ENCODE data around the gene RASAL2.
"Not testable (repeated sequence)": the region's sequence is repeated elsewhere in the genome, so short reads cannot be mapped to it uniquely, and the experiment has no call there.

RASAL2 gene

DNA sequence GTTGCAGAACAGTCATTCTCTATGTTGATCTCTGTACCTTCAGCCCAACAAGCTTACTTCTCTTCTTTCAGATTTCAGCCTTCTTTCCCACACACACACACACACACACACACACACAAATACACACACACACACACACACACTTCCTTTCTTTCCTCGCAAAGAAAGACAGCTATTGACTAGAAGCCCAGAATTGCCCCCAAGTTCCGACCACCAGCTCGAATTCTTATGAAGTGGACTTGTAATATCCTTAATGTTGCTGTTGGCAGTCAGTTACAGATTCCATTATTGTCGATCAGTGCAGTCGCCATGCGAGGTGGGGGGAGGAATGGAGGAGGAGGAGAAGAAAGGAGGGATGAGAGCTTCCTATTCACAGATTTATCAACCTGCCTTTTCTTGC is 277.3 kb downstream of the RASAL2 start:
- no peak for DNase-seq (ENCODE audit: low read depth in 1 of 2, low spot score in 1 of 2)

DNA sequence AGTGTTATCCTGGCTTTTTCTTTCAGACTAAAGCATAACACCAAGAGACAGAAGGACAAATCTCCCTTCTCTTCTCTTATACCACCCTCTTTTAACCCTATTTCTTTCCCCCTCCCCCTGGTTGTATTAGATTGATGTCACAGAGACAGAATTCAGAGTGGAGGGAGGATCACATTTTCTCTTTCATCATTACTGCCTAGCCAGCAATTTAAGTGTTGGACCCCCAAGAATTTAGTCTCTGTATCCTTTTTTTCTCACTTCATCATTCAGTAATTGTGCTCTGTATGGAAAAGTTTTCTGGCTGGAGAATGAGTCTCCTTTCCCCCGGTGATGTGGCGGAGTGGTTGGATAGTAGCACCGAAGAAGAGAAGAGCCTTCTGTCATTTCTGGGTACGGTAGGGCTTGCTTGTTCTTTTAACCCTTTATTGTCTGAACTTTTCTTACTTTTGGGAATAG is 278.1 kb downstream of the RASAL2 start:
- DNase-seq (ENCODE audit: low read depth in 1 of 2, low spot score in 1 of 2) = no peak

DNA sequence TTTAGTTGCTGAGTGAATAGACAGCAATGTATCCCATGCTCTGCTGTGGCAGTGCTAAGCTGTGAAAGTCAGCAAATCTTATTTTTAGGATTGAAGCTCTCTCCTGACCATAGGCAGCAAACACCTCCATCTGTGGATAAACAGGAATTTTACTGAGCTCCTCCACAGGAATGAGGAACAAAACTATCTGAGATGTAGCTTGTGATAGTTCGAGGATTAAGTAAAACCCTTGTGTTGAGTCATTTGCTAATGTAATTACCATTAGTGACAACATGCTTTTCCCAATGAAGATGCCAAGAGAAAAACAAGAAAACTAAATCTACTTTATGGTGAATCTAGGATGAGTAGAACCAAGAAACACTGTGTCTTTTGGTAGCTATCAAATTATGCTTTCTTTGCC is 280.1 kb downstream of the RASAL2 start:
- DNase-seq (ENCODE audit: low read depth in 1 of 2, low spot score in 1 of 2) = no peak

DNA sequence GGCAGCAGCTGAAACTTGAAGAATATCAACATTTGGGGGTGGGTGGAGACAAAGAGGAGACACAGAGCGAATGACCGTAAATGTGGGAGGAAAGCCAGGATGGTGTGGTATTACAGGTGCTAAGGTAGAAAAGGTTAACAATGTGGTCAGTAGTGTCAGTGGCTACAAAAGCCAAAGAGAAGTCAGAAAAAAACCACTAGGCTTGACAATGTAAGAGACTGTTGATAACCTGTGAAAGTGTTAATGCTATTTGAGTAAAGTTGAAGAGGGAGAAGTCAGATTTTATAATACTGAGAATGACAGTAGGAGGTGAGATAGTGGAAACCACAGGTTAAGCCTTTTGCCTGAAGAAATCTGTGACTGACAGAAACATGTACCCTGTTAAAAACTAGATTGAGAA is 282.1 kb downstream of the RASAL2 start:
- DNase-seq (ENCODE audit: low read depth in 1 of 2, low spot score in 1 of 2) = no peak

DNA sequence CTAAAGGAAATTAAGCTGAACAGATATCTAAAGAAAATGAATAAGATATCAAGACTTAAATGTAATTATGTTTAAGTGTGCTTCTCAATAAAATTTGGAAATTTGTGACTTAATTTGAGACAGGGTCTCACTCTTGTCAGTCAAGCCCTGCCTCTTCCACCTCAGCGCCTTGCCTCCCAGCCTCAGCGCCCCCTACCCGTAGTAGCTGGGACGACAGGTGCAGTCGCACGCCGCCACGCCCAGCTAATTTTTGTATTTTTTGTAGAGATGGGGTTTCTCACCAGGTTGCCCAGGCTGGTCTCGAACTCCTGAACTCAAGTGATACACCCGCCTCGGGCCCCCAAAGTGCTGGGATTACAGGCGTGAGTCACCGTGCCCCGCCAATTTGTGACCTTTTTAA is 285.9 kb downstream of the RASAL2 start:
- no peak for DNase-seq (ENCODE audit: low read depth in 1 of 2, low spot score in 1 of 2)

DNA sequence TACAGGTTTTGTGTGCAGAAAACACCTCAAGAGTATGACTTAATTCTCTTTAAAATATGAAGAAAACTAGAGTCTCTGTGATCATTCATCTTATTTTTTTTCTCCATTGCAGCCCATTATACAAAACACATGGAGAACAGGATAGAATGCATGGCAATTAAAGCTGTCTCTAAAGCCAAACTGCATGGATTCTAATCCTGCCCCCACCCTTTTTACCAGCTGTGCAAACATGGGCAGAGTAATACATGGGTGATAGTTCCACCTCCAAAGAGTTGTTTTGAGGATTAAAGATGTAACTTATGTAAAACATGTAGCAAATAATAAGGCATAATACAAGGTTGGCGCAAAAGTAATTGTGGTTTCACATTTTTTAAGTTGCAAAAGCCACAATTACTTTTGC is 288.5 kb downstream of the RASAL2 start:
- DNase-seq (ENCODE audit: low read depth in 1 of 2, low spot score in 1 of 2) = no peak

DNA sequence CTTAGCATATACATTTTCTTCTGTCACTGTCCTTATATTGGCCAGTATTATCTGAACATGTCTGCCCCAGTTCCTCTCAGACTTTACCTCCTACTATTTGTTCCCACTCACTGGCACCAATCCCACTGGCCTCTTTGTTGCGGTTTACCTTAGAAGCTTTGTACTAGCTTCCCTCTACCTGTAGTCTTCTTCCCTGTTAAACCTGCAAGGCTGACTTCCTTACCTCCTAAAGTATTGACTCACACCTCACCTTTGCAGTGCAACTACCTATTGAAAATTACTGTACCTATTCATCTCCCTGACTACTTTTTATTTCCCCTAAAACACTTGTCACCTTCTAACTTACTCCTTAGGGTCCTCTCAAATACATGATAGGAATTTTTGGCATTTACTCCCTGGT is 291.8 kb downstream of the RASAL2 start:
- DNase-seq (ENCODE audit: low read depth in 1 of 2, low spot score in 1 of 2) = no peak

DNA sequence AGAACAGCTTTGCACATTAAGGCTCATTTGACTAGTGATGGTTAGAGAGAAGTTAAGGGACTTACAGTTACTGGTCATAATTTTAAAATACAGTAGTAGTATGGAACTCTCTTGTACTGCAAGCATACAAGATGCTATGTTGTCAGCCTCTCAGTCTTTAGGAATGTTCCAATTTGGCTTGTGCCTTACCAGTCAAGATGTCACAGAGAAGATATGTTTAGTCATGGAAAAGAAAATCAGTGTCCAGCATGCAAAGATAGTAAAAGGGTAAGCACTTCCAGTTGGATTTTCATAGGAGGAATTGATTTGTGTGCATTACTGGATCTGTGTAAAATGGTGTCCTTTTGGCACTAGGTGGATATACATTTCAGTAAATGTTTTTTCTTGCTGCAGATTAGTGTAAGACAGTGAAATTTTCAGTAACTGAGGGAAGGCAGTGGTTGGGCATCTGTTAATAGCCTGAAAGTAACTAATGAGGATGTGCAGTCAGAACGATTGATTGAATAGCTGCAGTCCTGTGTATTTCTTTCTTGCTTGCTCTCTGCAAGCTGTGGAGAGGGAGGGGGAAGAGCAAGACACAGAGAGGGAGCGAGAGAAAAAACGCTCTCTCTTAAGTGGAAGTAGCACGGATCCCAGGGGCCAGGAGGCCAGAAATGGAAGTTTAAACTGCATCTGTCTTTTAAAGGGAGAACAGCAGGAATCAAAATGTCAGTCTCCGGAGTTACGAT is 294.7 kb downstream of the RASAL2 start:
- DNase-seq (ENCODE audit: low read depth in 1 of 2, low spot score in 1 of 2) = no peak

DNA sequence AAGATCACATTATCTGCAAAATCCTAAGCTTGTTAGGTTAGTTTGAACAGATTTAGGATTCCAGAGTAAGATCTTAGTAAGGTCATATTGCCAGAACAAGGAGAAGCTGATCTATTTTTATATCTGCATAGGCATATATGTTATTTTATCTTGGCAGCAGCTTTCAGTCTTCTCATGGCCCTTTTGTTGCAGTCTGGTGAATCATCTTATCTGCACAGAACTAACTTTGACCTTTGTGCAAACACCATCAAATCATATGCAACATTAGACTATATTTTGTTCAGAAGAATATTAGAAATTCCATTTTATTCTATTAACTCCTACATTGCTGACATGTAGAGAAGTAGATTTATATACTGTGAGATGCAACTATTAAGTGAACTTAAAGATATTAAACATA is 295.5 kb downstream of the RASAL2 start:
- no peak for DNase-seq (ENCODE audit: low read depth in 1 of 2, low spot score in 1 of 2)

DNA sequence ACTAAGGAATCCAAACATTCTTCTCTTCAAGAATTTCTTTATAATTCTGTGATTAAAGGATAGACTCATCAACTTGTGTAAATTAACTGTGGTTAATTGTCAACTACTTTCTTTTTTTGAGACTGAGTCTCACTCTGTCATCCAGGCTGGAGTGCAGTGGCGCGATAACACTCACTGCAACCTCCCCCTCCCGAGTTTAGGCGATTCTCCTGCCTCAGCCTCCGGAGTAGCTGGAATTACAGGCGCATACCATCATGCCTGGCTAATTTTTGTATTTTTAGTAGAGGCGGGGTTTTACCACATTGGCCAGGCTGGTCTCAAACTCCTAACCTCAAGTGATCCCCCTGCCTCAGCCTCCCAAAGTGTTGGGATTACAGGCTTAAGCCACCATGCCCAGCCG is 296.4 kb downstream of the RASAL2 start:
- not testable (repeated sequence) for DNase-seq (ENCODE audit: low read depth in 1 of 2, low spot score in 1 of 2)

DNA sequence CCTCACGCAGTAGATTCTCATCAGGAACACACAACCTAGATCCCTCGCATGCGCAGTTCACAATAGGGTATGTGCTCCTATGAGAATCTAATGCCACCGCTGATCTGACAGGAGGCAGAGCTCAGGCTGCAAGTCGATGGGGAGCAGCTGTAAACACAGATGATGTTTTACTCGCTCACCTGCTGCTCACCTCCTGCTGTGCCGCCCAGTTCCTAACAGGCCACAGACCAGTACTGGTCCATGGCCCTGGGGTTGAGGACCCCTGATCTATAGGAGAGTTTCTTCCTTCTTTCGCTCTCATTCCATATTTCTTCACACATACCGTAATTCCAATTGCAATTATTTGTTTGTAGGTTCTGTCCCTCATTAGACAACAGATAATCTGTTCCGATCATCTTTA is 299.5 kb downstream of the RASAL2 start:
- no peak for DNase-seq (ENCODE audit: low read depth in 1 of 2, low spot score in 1 of 2)

DNA sequence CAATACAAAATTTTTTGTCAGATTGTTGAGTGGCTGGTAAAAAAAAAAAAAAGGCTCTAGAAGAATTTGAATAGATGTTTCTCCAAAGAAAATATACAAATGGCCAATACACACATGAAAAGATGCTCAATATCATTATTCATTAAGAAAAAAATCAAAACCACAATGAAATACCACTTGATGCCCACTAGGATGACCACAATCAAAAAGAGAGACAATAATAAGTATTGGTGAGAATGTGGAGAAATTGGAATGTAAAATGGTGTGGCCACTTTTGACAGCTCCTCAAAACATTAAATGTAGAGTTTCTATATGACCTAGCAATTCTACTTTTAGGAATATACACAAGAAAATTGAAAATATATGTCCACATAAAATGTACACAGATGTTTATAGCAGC is 302.9 kb downstream of the RASAL2 start:
- no peak for DNase-seq (ENCODE audit: low read depth in 1 of 2, low spot score in 1 of 2)

DNA sequence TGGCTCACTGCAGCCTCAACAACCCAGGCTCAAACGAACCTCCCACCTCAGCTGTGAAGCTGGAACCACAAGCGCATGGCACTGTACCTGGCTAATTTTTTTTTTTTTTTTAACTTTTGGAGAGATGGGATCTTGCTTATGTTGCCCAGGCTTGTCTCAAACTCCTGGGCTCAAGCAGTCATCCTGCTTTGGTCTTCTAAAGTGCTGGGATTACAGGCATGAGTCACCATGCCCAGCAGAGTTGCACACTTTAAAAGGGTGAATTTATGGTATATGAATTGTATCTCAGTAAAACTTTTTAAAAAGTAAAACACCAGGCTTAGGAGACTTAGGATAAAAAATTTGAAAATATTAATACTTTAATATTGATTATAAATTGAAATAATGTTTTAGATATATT is 303.8 kb downstream of the RASAL2 start:
- DNase-seq (ENCODE audit: low read depth in 1 of 2, low spot score in 1 of 2) = no peak

DNA sequence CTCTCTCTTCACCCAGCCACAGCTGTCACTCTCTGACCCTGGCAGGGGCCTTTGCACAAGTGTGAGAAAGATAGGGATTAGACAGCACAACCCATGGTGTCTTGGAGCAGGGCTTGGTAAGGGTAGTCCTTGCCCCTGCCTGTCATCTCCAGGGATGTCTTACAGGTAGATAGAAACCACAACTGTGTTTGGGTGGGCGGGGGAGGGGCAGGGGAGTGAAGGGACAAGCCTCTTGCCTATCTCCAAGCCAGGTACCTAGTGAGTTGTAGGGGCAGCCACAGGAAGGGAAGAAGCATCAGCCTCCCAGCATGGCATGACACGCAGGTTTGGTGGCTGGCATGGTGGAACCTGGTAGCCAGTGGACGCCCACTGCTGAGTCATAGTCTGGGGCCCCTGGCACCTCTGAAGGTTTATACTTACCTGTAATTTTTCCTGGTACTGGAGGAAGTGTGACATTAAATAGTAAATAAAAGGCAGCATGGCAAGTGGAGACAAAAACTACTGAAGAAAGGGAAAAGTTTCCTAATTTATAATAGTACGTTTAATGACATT is 305.3 kb downstream of the RASAL2 start:
- DNase-seq (ENCODE audit: low read depth in 1 of 2, low spot score in 1 of 2) = no peak

DNA sequence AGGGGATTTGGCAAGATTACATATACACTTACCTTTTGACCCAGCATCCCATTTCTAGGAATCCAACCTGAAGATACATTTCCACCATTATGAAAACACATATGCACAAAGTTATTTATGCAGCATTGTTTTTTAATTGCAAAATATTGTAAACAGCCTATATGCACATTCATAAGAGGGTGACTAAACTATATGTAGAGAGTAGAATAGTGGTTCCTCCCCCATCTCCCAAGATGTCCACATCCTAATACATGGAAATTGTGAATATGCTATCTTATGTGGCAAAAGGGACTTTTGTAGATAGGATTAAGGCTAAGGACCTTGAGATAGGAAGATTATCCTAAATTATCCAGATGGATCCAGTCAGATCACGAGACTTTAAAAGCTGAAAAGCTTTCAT is 311.2 kb downstream of the RASAL2 start:
- no peak for DNase-seq (ENCODE audit: low read depth in 1 of 2, low spot score in 1 of 2)

DNA sequence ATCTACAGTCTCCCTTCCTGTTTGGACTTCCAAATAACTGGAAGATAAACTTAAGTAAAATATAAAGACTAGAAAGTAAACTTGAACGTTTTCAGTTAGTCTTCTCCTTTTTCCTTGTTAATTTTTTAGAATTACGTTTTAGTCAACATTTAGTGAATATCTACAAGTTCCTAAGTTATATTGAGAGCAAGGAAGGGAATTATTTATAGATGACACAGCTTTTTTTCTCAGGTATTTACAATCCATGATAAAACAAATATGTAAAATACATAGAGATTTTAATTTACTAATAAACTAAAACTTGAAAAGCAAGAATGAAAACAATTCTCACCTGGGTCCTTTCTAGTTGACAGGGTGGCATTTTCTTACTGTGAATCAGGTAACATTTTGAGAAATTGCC is 313.3 kb downstream of the RASAL2 start:
- DNase-seq (ENCODE audit: low read depth in 1 of 2, low spot score in 1 of 2) = no peak

DNA sequence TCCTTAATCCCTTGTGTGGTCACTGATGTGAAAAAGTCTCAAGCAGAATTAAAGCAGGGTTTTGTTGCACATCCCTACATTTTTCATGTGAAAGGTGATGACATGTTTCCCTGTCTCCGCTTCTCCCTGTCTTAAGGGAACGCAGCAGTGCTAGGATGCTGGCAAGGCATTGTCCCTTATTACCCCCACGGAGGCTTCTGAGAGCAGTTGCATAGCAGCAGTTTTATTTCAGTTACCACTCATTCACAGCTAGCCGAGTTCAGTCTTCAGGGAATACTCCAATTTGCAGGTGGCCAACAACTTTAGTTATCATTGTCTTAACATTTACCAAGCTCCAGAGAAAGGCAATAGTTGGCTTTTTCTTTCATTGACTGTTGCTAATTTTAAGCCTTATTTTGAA is 313.8 kb downstream of the RASAL2 start:
- DNase-seq (ENCODE audit: low read depth in 1 of 2, low spot score in 1 of 2) = no peak

DNA sequence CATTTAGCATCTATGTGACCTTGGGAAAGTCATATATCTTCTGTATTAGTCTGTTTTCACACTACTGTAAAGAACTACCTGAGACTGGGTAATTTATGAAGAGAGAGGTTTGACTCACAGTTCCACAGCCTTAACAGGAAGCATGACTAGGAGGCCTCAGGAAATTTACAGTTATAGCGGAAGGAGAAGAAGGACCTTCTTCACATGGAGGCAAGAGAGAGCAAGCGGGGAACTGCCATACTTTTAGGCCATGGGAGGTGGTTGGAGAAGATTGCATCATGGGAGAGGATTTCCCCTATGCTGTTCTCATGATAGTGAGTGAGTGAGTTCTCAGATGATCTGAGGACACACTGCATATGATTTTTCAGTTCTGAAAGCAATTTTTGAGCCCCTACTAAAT is 315.0 kb downstream of the RASAL2 start:
- DNase-seq (ENCODE audit: low read depth in 1 of 2, low spot score in 1 of 2) = no peak

DNA sequence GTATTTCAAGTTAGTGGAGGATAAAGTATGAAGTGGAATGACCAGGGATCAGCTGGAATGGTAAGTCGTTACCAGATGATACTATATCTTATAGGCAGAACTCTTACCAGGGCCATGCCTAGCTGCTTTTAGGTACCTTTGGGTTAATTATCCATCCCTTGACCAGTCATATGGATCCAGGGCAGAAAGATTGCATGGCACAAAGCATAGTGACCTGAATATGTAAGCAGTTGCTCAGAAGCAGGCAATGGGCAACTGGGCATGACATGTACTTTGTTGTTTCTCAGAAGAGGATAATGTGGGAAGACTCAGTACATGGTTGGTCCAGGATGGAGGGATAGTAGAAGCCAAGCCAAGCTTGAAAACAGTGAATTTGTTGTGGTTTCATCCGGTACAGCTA is 315.6 kb downstream of the RASAL2 start:
- DNase-seq (ENCODE audit: low read depth in 1 of 2, low spot score in 1 of 2) = no peak

DNA sequence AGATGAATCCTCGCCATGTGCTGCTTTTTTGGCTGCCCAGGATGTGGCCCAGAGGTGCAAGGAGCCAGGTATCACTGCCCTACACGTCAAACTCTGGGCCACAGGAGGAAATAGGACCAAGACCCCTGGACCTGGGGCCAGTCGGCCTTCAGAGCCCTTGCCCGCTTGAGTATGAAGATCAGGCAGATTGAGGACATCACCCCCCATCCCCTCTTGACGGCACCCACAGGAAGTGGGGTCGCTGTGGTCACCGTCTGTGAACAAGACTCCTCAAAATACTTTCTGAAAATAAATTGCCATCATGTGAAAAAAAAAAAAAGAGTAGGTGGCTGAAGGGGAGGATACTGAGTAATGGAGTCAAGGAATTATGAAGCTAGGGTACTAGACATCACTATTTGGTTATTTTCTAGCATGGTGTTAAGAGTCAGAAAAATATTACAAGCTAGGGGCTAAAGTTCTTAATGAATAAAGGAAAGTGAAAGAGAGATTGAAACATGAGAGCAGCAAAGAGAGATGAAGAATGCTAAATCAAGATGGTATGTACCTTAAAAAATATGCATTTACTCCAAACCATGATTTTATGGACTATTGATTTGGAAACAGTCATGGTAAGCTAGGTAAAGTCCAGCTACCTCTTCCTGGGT is 318.0 kb downstream of the RASAL2 start:
- no peak for DNase-seq (ENCODE audit: low read depth in 1 of 2, low spot score in 1 of 2)

DNA sequence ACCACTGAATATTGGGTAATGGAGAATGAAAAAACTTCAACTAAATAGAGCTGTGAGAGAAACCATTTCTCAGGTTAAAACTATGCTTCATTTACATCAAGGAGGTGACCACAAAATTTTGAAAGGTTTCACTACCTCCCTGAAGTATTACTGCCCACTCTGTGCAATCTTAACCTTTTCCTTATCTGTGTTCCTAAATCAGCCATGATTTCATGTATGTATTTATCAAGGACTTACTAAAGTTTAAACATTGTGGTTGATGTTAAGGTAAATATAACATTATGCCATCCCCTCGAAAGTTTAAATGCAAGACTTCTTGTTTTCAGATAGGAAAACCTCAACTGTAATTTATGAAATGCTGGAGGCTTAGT is 318.5 kb downstream of the RASAL2 start:
- no peak for DNase-seq (ENCODE audit: low read depth in 1 of 2, low spot score in 1 of 2)

DNA sequence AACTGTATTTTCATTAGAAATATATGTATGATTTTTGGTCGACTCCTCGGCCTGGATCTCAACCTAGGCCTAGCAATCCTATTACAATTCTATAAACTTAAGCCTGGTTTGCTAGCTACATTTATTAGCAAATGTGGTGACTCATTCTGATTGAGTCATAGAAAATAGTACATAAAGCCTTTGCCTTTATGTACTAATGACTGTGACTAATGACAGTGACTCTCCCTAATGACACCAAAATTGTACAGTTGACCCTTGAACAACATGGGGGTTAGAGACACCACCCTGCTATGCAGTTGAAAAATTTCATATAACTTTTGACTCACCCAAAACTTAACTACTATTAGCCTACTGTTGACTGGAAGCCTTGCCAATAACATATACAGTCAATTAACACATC is 324.0 kb downstream of the RASAL2 start:
- no peak for DNase-seq (ENCODE audit: low read depth in 1 of 2, low spot score in 1 of 2)

Data from stimulated activated CD4-positive, alpha-beta T cell treated with anti-CD3 and anti-CD28 coated beads, Interleukin-15, amount 100 ng/mL, for 1 hour (primary cell).